ENCODE results near the gene KLK4. TPM values are rescaled to one million over a fixed set of nuclear protein-coding genes. Genes with fewer than 3 reads are reported as not detected.

Gene KLK4
- total and polyA plus RNA-seq, 10 of the 15 experiments (the other 5 are each of a cell fraction or from before 2014, with no cell fraction given), result 0.06 to 0.31 TPM; not detected in 8

DNA sequence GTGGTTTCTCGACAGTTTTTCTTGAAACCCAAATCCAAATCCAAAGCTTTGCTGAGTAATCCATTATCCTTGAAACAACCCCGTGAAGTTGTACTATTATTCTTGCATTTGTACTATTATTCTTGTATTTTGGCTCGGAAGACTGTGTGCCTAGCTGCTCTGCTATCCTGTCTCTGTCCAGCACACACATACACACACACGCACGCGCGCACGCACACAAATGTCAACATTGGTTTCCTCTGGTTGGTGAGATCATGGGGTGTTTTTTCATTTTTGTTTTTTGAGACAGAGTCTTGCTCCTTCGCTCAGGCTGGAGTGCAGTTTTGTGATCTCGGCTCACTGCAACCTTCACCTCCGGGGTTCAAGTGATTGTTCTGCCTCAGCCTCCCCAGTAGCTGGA lies 14.9 kb upstream of the KLK4 start:
- H3K9ac ChIP-seq (ENCODE audit: control insufficient read depth, insufficient read depth, low read length), result no peak overlapping the region
- H3K79me2 ChIP-seq (ENCODE audit: control insufficient read depth, insufficient read depth, low read length), result no peaks in the 10 kb centered on the region
- 64% methylated on average over 11 of the region's 11 CpGs for WGBS (ENCODE audit: insufficient coverage, insufficient replicate concordance, low lambda C conversion rate, missing lambda C conversion rate)
- POLR2A ChIA-PET, result no interaction called here
- H2AFZ ChIP-seq (ENCODE audit: control insufficient read depth, low read depth, low read length), result no peak overlapping the region
- no peaks in the 10 kb centered on the region for H4K20me1 ChIP-seq (ENCODE audit: control insufficient read depth, insufficient read depth)
- H3K27me3 ChIP-seq (replicated peaks in 1 of 2; ENCODE audit: control insufficient read depth in 2 of 2, insufficient read depth in 2 of 2, low read length in 1 of 2), result no peaks in the 10 kb centered on the region
- in situ Hi-C loops (cut with MboI) (loop anchor here (10.0 kb wide), 1 partner anchor 391 kb away; no protein-coding TSS in a partner anchor), intact Hi-C loops (cut with micrococcal nuclease; ENCODE audit: unreplicated experiment) (no loop called here)
- H3K4me2 ChIP-seq (ENCODE audit: control insufficient read depth, insufficient read depth), result no peak overlapping the region
- SMC1A ChIA-PET (ENCODE audit: uncharacterized antibody, unreplicated experiment), result interaction anchor here (1.0 kb wide), 1 partner anchor 257 kb away, joined by 3 read pairs; no protein-coding TSS in a partner anchor
- no peaks in the 10 kb centered on the region for H3K36me3 ChIP-seq (ENCODE audit: control insufficient read depth in 2 of 2, insufficient read depth in 2 of 2, low read length in 1 of 2)
- RAD21 ChIA-PET (ENCODE audit: unreplicated experiment), result no interaction called here
- no TSS peak for BruUV-seq (replicated peaks)
- H3K27ac ChIP-seq (ENCODE audit: control insufficient read depth, insufficient read depth), result no peak overlapping the region
- FAIRE-seq (no peak), ATAC-seq (no peak), DNase-seq (ENCODE audit: low read depth, low spot score) (no peak)
- CTCF ChIA-PET, result interaction anchor here (0.8 kb wide), 1 partner anchor 80 kb away, joined by 3 read pairs; no protein-coding TSS in a partner anchor
- TF ChIP-seq, protein P1, sequence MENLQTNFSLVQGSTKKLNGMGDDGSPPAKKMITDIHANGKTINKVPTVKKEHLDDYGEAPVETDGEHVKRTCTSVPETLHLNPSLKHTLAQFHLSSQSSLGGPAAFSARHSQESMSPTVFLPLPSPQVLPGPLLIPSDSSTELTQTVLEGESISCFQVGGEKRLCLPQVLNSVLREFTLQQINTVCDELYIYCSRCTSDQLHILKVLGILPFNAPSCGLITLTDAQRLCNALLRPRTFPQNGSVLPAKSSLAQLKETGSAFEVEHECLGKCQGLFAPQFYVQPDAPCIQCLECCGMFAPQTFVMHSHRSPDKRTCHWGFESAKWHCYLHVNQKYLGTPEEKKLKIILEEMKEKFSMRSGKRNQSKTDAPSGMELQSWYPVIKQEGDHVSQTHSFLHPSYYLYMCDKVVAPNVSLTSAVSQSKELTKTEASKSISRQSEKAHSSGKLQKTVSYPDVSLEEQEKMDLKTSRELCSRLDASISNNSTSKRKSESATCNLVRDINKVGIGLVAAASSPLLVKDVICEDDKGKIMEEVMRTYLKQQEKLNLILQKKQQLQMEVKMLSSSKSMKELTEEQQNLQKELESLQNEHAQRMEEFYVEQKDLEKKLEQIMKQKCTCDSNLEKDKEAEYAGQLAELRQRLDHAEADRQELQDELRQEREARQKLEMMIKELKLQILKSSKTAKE (IDR thresholded peaks at IDR 0.05; ENCODE audit: low read depth, poor library complexity, severe bottlenecking), result no peak
- TF ChIP-seq STAT1 (conservative IDR thresholded peaks at IDR 0.05) (no peak), ZNF274 (IDR thresholded peaks at IDR 0.05; ENCODE audit: insufficient read depth, insufficient read length) (no peak), NFYB (IDR thresholded peaks at IDR 0.05; ENCODE audit: insufficient read depth, low read depth, low read length) (no peak), ZNF622 (IDR thresholded peaks at IDR 0.05) (no peak), ATF7 (IDR thresholded peaks at IDR 0.05; ENCODE audit: low read depth) (no peak), PRDM15 (CRISPR knock-in tag; IDR thresholded peaks at IDR 0.05) (no peak), PML (IDR thresholded peaks at IDR 0.05; ENCODE audit: low read length) (no peak), GATAD2B (conservative IDR thresholded peaks at IDR 0.05; ENCODE audit: low read depth) (no peak), CREB1 (IDR thresholded peaks at IDR 0.05; ENCODE audit: low read depth) (no peak), MAX (IDR thresholded peaks at IDR 0.05; ENCODE audit: low read depth, low read length) (no peak), PKNOX1 (IDR thresholded peaks at IDR 0.05) (no peak)
- H3K9me3 ChIP-seq (replicated peaks; ENCODE audit: control insufficient read depth, insufficient read depth, low read length), result no peaks in the 10 kb centered on the region
- H3K4me3 ChIP-seq, result no peak overlapping the region
- no peaks in the 10 kb centered on the region for H3K4me1 ChIP-seq (ENCODE audit: control insufficient read depth, insufficient read depth, low read length)

All from GM12878 (cell line).